Esophagus mucosa (tissue), 1 donor: ENCODE data around the gene PCMT1. TPM values are rescaled to one million over a fixed set of nuclear protein-coding genes. Genes with fewer than 3 reads are reported as not detected.

ENCODE experiments used
- ATAC-seq: fragments of 200-7000 bp; cut with Tn5 transposase; one replicate; pipeline ENCODE4 v1.9.1; 2020
- total RNA-seq: library from RNA; stranded (reverse); gene quantifications from one replicate; pipeline ENCODE4 v1.2.4, GENCODE V29; 2023
- donor health status: DM: yes; HTN: yes; CAD: no.

Gene PCMT1
- total RNA-seq, 1 donor from 2014 or later, result 43.3 TPM

- ATAC-seq, result no peak
Measured at GRCh38 chr6:149855741-149856140, 106.2 kb downstream of the PCMT1 start.

GRCh38 chr6:149856256-149856994, 106.9 kb downstream of the PCMT1 start:
- no peak for ATAC-seq

- no peak for ATAC-seq
Measured at GRCh38 chr6:149857541-149857940, 108.0 kb downstream of the PCMT1 start.

DNA sequence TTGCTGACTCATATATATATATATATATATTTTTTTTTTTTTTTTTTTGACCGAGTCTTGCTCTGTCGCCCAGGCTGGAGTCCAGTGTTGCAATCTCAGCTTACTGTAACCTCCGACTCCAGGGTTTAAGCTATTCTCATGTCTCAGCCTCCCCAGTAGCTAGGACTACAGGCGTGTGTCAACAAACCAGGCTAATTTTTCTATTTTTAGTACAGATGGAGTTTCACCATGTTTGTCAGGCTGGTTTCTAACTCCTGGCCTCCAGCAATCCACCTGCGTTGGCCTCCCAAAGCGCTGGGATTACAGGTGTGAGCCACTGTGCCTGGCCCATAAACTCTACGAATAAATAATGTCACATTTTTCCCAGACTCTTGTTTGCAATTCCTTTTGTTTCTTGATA, 109.8 kb downstream of the PCMT1 start:
- no peak for ATAC-seq

DNA sequence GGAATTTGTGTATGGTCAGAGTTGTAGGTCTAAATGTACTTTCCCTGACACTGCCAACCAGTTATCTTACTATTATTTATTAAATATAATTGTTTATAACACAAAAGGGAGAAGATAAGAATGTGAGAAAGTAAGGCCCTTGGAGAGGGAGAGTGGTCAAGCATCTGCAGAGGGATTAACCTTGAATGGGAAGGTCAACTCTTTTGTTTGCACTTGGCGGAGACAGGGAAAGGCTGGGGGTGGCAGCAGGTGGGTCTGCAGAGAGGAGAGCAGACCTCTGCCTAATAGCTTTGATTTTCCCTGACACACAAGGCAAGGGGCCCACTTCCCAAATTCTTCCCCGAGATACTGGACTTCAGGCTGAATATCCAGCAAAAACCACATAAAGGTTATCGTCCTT, 110.4 kb downstream of the PCMT1 start:
- no peak for ATAC-seq

DNA sequence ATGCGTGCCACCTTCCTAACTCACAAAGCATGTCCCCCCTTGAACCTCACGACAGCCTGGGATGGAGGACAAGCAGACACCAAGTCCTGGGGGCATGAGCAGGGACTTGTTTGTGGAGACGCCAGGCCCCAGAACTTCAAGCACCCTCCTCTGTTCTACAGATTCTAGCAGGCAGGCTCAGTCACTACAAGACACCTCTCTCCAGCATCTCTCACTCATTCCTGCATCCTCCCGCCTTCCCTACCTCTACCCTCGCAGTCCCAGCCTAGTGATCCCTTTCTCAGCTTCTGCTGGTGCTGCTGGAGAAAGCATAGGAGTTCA, 110.9 kb downstream of the PCMT1 start:
- ATAC-seq, result no peak

Other genes starting within 250 kb of the PCMT1 start
- 12.1 TPM for gene PPIL4, start 203.7 kb upstream of the PCMT1 start, total RNA-seq
- gene GINM1, start 183.4 kb upstream of the PCMT1 start, total RNA-seq, result 19.4 TPM
- gene KATNA1, start 101.0 kb upstream of the PCMT1 start, total RNA-seq, result 13.5 TPM
- gene LATS1, start 31.6 kb upstream of the PCMT1 start, total RNA-seq, result 15.7 TPM
- 21.6 TPM for gene NUP43, start 3.2 kb upstream of the PCMT1 start, total RNA-seq
- 41.8 TPM for gene LRP11, start 114.6 kb downstream of the PCMT1 start, total RNA-seq
- 101 TPM for gene RAET1E, start 148.4 kb downstream of the PCMT1 start, total RNA-seq
- gene RAET1G, start 173.4 kb downstream of the PCMT1 start, total RNA-seq, result 24.7 TPM
- gene ULBP2, start 192.3 kb downstream of the PCMT1 start, total RNA-seq, result 5.2 TPM
- 1.2 TPM for gene ULBP1, start 214.2 kb downstream of the PCMT1 start, total RNA-seq